ENCODE data around the gene MAIP1.
"Not testable (repeated sequence)": the region's sequence is repeated elsewhere in the genome, so short reads cannot be mapped to it uniquely, and the experiment has no call there.

Gene MAIP1

GRCh38 chr2:199955339-199956061, at the start of gene MAIP1, which contains the start of gene TYW5:
MAIP1 (plus strand) TSS chr2:199955582; CDS start chr2:199955799, 217 bp downstream.
TYW5 (minus strand) TSS chr2:199955491; CDS start chr2:199955470, 21 bp downstream.
- DNase-seq: peak; percentile 85

GRCh38 chr2:199907008-199907714, 48.2 kb upstream of the MAIP1 start:
- no peak for DNase-seq

GRCh38 chr2:199910338-199911051, 44.9 kb upstream of the MAIP1 start:
- DNase-seq: no peak

- DNase-seq: peak; percentile 96
These were observed 44.1 kb upstream of the MAIP1 start, which contains the start of gene C2orf69 for GRCh38 chr2:199911052-199911876. C2orf69 (plus strand) TSS chr2:199911293; CDS start chr2:199911439, 146 bp downstream.

- no peak for DNase-seq
These were observed 43.6 kb upstream of the MAIP1 start for GRCh38 chr2:199911877-199912161.

GRCh38 chr2:199912553-199913114, 42.7 kb upstream of the MAIP1 start:
- not testable (repeated sequence) for DNase-seq

GRCh38 chr2:199914372-199914958, 40.9 kb upstream of the MAIP1 start:
- DNase-seq: no peak

- no peak for DNase-seq
These were observed 38.4 kb upstream of the MAIP1 start for GRCh38 chr2:199916980-199917379.

GRCh38 chr2:199922856-199923255, 32.5 kb upstream of the MAIP1 start:
- DNase-seq: no peak

- no peak for DNase-seq
These were observed 31.5 kb upstream of the MAIP1 start for GRCh38 chr2:199923924-199924323.

- no peak for DNase-seq
These were observed 28.6 kb upstream of the MAIP1 start for GRCh38 chr2:199926806-199927205.

GRCh38 chr2:199928226-199928625, 27.2 kb upstream of the MAIP1 start:
- DNase-seq: no peak

GRCh38 chr2:199928626-199929025, 26.8 kb upstream of the MAIP1 start:
- DNase-seq: no peak

- no peak for DNase-seq
These were observed 26.1 kb upstream of the MAIP1 start for GRCh38 chr2:199929262-199929661.

GRCh38 chr2:199932312-199932855, 23.0 kb upstream of the MAIP1 start:
- DNase-seq: no peak

GRCh38 chr2:199933466-199933865, 21.9 kb upstream of the MAIP1 start:
- no peak for DNase-seq

- no peak for DNase-seq
These were observed 18.8 kb upstream of the MAIP1 start for GRCh38 chr2:199936554-199936953.

GRCh38 chr2:199940373-199940772, 15.0 kb upstream of the MAIP1 start:
- peak; percentile 15 for DNase-seq

GRCh38 chr2:199943373-199943772, 12.0 kb upstream of the MAIP1 start:
- DNase-seq: no peak

- no peak for DNase-seq
These were observed 9.2 kb upstream of the MAIP1 start for GRCh38 chr2:199946196-199946595.

GRCh38 chr2:199946836-199947235, 8.5 kb upstream of the MAIP1 start:
- DNase-seq: no peak

GRCh38 chr2:199950396-199950795, 5.0 kb upstream of the MAIP1 start:
- DNase-seq: no peak

Measured in RPMI8226 (cell line).